Vein endothelial cell (primary cell): ENCODE measurements around the gene IFNW1. TPM values are rescaled to one million over a fixed set of nuclear protein-coding genes. Genes with fewer than 3 reads are reported as not detected.

ENCODE experiments used
- small RNA-seq: library from RNA; depleted of rRNA; stranded (forward); fragments of <200 nt; gene quantifications from one replicate; pipeline ENCODE3, GENCODE V24; 2012
- total RNA-seq: library from RNA; depleted of rRNA; stranded (reverse); fragments of >200 nt; gene quantifications from 2 replicates; pipeline ENCODE4 v1.2.3, GENCODE V29; 2012

Gene IFNW1
- total RNA-seq, result not detected in 2 replicates

GRCh38 chr9:21141427-21141882, at the start of gene IFNW1:
Gene IFNW1 (minus strand): TSS chr9:21141832. CDS start chr9:21141570, 262 bp downstream.

GRCh38 chr9:21187487-21187886, 45.9 kb upstream of the IFNW1 start, which contains the start of gene IFNA4:
Gene IFNA4 (minus strand): TSS chr9:21187587. CDS start chr9:21187531, 56 bp downstream.

GRCh38 chr9:21166560-21166959, 24.9 kb upstream of the IFNW1 start, which contains the start of gene IFNA21:
Gene IFNA21 (minus strand): TSS chr9:21166660. CDS start chr9:21166612, 48 bp downstream.

Small RNA genes within 50 kb of the gene (small RNA-seq; reads per million reads assigned to genes)
- gene IFNWP4, result not detected
- not detected for gene RF00019

Other genes with a start within 250 kb of the IFNW1 start
- gene HACD4, start 110.2 kb downstream of the IFNW1 start, total RNA-seq, result 0.19 and 0.98 TPM in 2 replicates
- not detected in 2 replicates for gene IFNB1, start 63.9 kb downstream of the IFNW1 start, total RNA-seq
- gene IFNA21, start 24.8 kb upstream of the IFNW1 start, total RNA-seq, result not detected in 2 replicates
- gene IFNA4, start 45.8 kb upstream of the IFNW1 start, total RNA-seq, result not detected in 2 replicates
- gene IFNA7, start 60.4 kb upstream of the IFNW1 start, total RNA-seq, result not detected in 2 replicates
- not detected in 2 replicates for gene IFNA10, start 65.3 kb upstream of the IFNW1 start, total RNA-seq
- not detected in 2 replicates for gene IFNA16, start 75.5 kb upstream of the IFNW1 start, total RNA-seq
- gene IFNA17, start 86.4 kb upstream of the IFNW1 start, total RNA-seq, result not detected in 2 replicates
- not detected in 2 replicates for gene IFNA14, start 98.2 kb upstream of the IFNW1 start, total RNA-seq
- gene IFNA5, start 163.5 kb upstream of the IFNW1 start, total RNA-seq, result not detected in 2 replicates
- gene KLHL9, start 193.6 kb upstream of the IFNW1 start, total RNA-seq, result 34.0 and 41.5 TPM in 2 replicates
- gene IFNA6, start 209.1 kb upstream of the IFNW1 start, total RNA-seq, result not detected in 2 replicates
- not detected in 2 replicates for gene IFNA13, start 226.2 kb upstream of the IFNW1 start, total RNA-seq
- not detected in 2 replicates for gene IFNA2, start 243.6 kb upstream of the IFNW1 start, total RNA-seq